Sigmoid colon (tissue), 7 donors: ENCODE measurements around the gene PCDHGB4. TPM values are rescaled to one million over a fixed set of nuclear protein-coding genes. Genes with fewer than 3 reads are reported as not detected.
"Not testable (repeated sequence)": the region's sequence is repeated elsewhere in the genome, so short reads cannot be mapped to it uniquely, and the experiment has no call there.

Experiments used
- DNase-seq: peaks from one replicate; pipeline ENCODE4 v3.0.0-alpha.2; 2019
- H3K27ac ChIP-seq, 4 donors: fragments of 200-600 bp; sonication (generic); one replicate each; pipeline ENCODE4 v1.5.1; 2016 to 2019; ENCODE audit warnings: mild to moderate bottlenecking in 1 of 4
- H3K27me3 ChIP-seq, 3 donors: fragments of 200-600 bp; sonication (generic); one replicate each; pipeline ENCODE4 v1.5.1; 2019; ENCODE audit warnings: mild to moderate bottlenecking in 1 of 3
- H3K36me3 ChIP-seq, 4 donors: fragments of 200-600 bp; sonication (generic); one replicate each; pipeline ENCODE4 v1.5.1; 2016 to 2019
- H3K4me1 ChIP-seq, 4 donors: fragments of 200-600 bp; sonication (generic); one replicate each; pipeline ENCODE4 v1.5.1; 2017 to 2019
- H3K4me3 ChIP-seq, 4 donors: fragments of 200-600 bp; sonication (generic); one replicate each; pipeline ENCODE4 v1.5.1; 2017 to 2019; ENCODE audit warnings: mild to moderate bottlenecking in 2 of 4, moderate library complexity in 1 of 4
- H3K9me3 ChIP-seq, 4 donors: fragments of 200-600 bp in 3 of 4; sonication (generic) in 3 of 4; one replicate each; pipeline versions ENCODE4 v1.5.1 to v1.6.1; 2013 to 2019
- CTCF ChIP-seq, 4 experiments: fragments of 450-650 bp in 3 of 4; fragments of 200-600 bp in 1 of 4; IDR thresholded peaks; one replicate each; pipeline ENCODE4 v1.5.1; 2016 to 2019; ENCODE audit warnings: antibody characterized with exemption in 4 of 4, mild to moderate bottlenecking in 3 of 4, moderate library complexity in 2 of 4
- EP300 ChIP-seq, 4 donors: sonication (generic); formaldehyde crosslinking; IDR thresholded peaks; one replicate each; pipeline ENCODE4 v1.6.1; 2017; ENCODE audit warnings: antibody characterized with exemption in 4 of 4
- POLR2A ChIP-seq, 2 donors: fragments of 450-650 bp; IDR thresholded peaks; one replicate each; pipeline ENCODE4 v1.6.1; 2016; ENCODE audit warnings: antibody characterized with exemption in 2 of 2, mild to moderate bottlenecking in 2 of 2, moderate library complexity in 2 of 2
- POLR2AphosphoS5 ChIP-seq, 4 donors: sonication (generic); formaldehyde crosslinking; IDR thresholded peaks; one replicate each; pipeline ENCODE4 v1.6.1; 2017; ENCODE audit warnings: antibody characterized with exemption in 4 of 4
- WGBS, 2 donors: extraction: QIAGEN DNeasy Blood & Tissue Kit; methylation state at CpG; one replicate each; pipeline ENCODE4 v1.1.7; 2013; 5-methylcytosine and 5-hydroxymethylcytosine counted together
- intact Hi-C: fragments of 100-400 bp; cut with DNase I; formaldehyde crosslinking; loops from one replicate; pipeline ENCODE4 v1.15.1; 2023
- polyA plus RNA-seq, 3 donors: library from polyadenylated mRNA; stranded (reverse); fragments of 200-250 nt; gene quantifications; one replicate each; pipeline ENCODE4 v1.2.3, GENCODE V29; 2013
- total RNA-seq, 4 donors: library from RNA; depleted of rRNA; stranded (reverse); fragments of >200 nt; gene quantifications; one replicate each; pipeline ENCODE4 v1.1.0, GENCODE V29; 2016
- donor health status: healthy with polysubstance abuse.
- donor health status: Bipolar disorder and iron deficiency.
- donor health status: healthy.

PCDHGB4 gene
- total and polyA plus RNA-seq, 7 donors, result 0.54 to 9.1 (median 6.1) TPM; not detected in 2

- peaks cover 0 to 5% (median 0%) of the 10 kb centered on the region in 4 donors for H3K36me3 ChIP-seq
- no peak overlapping the region for H3K27ac ChIP-seq
- intact Hi-C loops, result no loop called here
- no peaks in the 10 kb centered on the region for H3K27me3 ChIP-seq
- TF ChIP-seq EP300 (IDR thresholded peaks at IDR 0.05), result no peak
- H3K9me3 ChIP-seq, result peaks cover 40 to 94% (median 83%) of the 10 kb centered on the region in 4 donors
- WGBS, 2 donors, result 35 to 57% methylated on average over 22 of the region's 22 CpGs
- H3K4me3 ChIP-seq, result peak overlapping the region in 1 of 4 donors; percentile 21
- H3K4me1 ChIP-seq, result no peaks in the 10 kb centered on the region
- DNase-seq, result no peak
These were observed 15.9 kb downstream of the PCDHGB4 start for GRCh38 chr5:141403387-141403786.

GRCh38 chr5:141407790-141408505, 20.4 kb downstream of the PCDHGB4 start, which contains the start of gene PCDHGB6:
TSS of gene PCDHGB6 (plus strand) at chr5:141408021. CDS start at chr5:141408203, 182 bp downstream.
- DNase-seq, result not testable (repeated sequence)
- TF ChIP-seq CTCF (IDR thresholded peaks at IDR 0.05), result peak in 3 of 4 experiments; percentile 9 to 32 (median 21)
- intact Hi-C loops, result loop anchor here (5.0 kb wide), 1 partner anchor 119 kb away; no protein-coding TSS in a partner anchor

GRCh38 chr5:141409598-141410306, 22.3 kb downstream of the PCDHGB4 start:
- DNase-seq, result peak; percentile 46
- H3K9me3 ChIP-seq, result peaks cover 37 to 91% (median 83%) of the 10 kb centered on the region in 4 donors
- no peaks in the 10 kb centered on the region for H3K4me1 ChIP-seq
- no peak overlapping the region for H3K4me3 ChIP-seq
- TF ChIP-seq CTCF (IDR thresholded peaks at IDR 0.05) (no peak), EP300 (IDR thresholded peaks at IDR 0.05) (no peak), POLR2A (IDR thresholded peaks at IDR 0.05) (no peak), POLR2AphosphoS5 (IDR thresholded peaks at IDR 0.05) (no peak)
- WGBS, 2 donors, result 30 to 67% methylated on average over 64 of the region's 64 CpGs
- H3K36me3 ChIP-seq, result peaks cover 0 to 11% (median 0%) of the 10 kb centered on the region in 4 donors
- intact Hi-C loops, result loop anchor here (5.0 kb wide), 1 partner anchor 118 kb away; no protein-coding TSS in a partner anchor
- H3K27me3 ChIP-seq, result no peaks in the 10 kb centered on the region
- H3K27ac ChIP-seq, result no peak overlapping the region

More at GRCh38 chr5:141407790-141408505, 20.4 kb downstream of the PCDHGB4 start, which contains the start of gene PCDHGB6:
- Histone ChIP-seq H3K9me3 (peaks cover 36 to 92% (median 82%) of the 10 kb centered on the region in 4 donors), H3K27ac (peak within 1 kb of the TSS in 1 of 4 donors; percentile 33), H3K4me3 (peak within 1 kb of the TSS; percentile 5 to 33 (median 29))
- H3K27me3 ChIP-seq, H3K4me1 ChIP-seq, H3K36me3 ChIP-seq: not testable (repeated sequence)
- WGBS, 2 donors, result 13 to 46% methylated on average over 51 of the region's 51 CpGs

- H3K4me1 ChIP-seq, result no peaks in the 10 kb centered on the region
- intact Hi-C loops, result no loop called here
- no peak overlapping the region for H3K4me3 ChIP-seq
- WGBS, 2 donors, result 68 to 77% methylated on average over 3 of the region's 3 CpGs
- H3K27ac ChIP-seq, result no peak overlapping the region
- H3K9me3 ChIP-seq, result peaks cover 40 to 92% (median 78%) of the 10 kb centered on the region in 4 donors
- TF ChIP-seq EP300 (IDR thresholded peaks at IDR 0.05) (no peak), POLR2AphosphoS5 (IDR thresholded peaks at IDR 0.05) (no peak), POLR2A (IDR thresholded peaks at IDR 0.05) (no peak), CTCF (IDR thresholded peaks at IDR 0.05) (no peak)
- no peaks in the 10 kb centered on the region for H3K27me3 ChIP-seq
- no peak for DNase-seq
- H3K36me3 ChIP-seq, result peaks cover 0 to 11% (median 0%) of the 10 kb centered on the region in 4 donors
These were observed 24.1 kb downstream of the PCDHGB4 start for GRCh38 chr5:141411575-141411974.
